Suprapubic skin (tissue), 3 donors: Measurements from ENCODE around the gene GPSM1.

ENCODE experiments used
- CTCF ChIP-seq, 2 donors: fragments of 200-600 bp in 1 of 2; fragments of 450-650 bp in 1 of 2; sonication (generic) in 1 of 2; IDR thresholded peaks; one replicate each; pipeline ENCODE4 v1.5.1; 2016 to 2019; ENCODE audit warnings: antibody characterized with exemption in 2 of 2, mild to moderate bottlenecking in 1 of 2, moderate library complexity in 1 of 2
- POLR2A ChIP-seq, 2 donors: fragments of 450-650 bp; IDR thresholded peaks; one replicate each; pipeline ENCODE4 v1.6.1; 2017; ENCODE audit warnings: antibody characterized with exemption in 2 of 2, mild to moderate bottlenecking in 2 of 2, moderate library complexity in 2 of 2

- no peak for TF ChIP-seq CTCF (IDR thresholded peaks at IDR 0.05)
- TF ChIP-seq POLR2A (IDR thresholded peaks at IDR 0.05) = no peak
Measured at GRCh38 chr9:136361047-136361753, 33.9 kb downstream of the GPSM1 start.
